ENCODE results near the gene TCP1.
"Not testable (repeated sequence)": the region's sequence is repeated elsewhere in the genome, so short reads cannot be mapped to it uniquely, and the experiment has no call there.

TCP1 gene

DNA sequence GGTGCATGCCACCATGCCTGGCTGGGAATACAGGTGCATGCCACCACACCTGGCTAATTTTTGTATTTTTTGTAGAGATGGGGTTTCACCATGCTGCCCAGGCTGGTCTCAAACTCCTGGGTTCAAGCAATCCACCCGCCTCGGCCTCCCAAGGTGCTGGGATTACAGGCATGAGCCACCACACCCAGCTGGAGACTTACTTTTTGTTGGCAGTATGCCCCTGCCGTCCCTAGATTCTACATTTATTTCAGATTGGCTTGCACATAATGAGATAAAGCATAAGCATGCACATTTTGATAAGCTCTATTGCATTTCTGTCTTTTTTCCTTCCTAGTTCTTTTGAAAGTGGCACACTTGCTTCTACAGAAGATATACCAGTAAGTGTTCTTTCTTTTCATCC lies 27.4 kb upstream of the TCP1 start:
- not testable (repeated sequence) for DNase-seq

DNA sequence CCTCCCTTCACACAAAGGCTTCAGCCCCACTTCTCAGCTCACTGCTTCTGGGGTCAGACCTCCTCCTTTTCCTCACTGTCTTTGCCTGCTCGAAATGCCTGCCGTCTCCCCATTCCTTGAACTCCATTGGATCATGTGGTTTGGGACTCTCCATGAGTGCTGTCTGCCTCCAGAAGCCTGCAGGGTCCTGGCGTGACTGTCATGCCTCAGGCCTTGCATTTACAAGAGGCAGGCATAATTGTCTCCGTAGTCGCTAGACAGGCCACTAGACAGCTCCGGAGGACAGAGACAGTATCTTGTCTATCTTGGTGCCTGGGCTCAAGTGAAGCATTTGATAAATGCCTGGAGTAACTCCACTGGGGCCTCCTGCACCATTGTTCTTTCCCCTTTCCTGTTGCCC lies 26.0 kb upstream of the TCP1 start:
- no peak for DNase-seq

GRCh38 chr6:159813781-159814180 lies 24.4 kb upstream of the TCP1 start:
- DNase-seq = no peak

GRCh38 chr6:159809149-159809548 lies 19.7 kb upstream of the TCP1 start:
- DNase-seq = no peak

DNA sequence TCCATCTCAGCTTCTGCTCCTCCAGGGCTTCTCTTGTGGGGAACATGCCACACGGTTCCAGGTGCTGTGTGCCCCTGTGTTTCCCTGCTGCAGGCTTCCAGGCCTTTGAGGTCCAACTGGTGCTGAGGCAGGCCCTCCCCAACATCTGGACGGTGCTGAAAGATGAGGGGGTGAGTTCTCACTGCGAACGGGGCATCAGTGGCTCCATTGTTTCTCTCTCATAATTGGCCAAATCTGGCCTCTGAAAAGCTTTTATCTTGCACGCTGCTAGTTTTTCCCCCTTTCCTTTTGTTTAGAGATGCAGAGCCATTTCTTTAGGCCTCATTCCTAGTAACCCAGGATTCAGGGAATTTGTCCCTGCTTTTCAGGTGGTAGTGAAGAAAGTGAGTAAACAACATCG lies 19.2 kb upstream of the TCP1 start:
- DNase-seq = no peak

GRCh38 chr6:159807150-159807858 lies 17.9 kb upstream of the TCP1 start:
- DNase-seq = no peak

GRCh38 chr6:159806021-159806458 lies 16.6 kb upstream of the TCP1 start:
- DNase-seq = no peak

DNA sequence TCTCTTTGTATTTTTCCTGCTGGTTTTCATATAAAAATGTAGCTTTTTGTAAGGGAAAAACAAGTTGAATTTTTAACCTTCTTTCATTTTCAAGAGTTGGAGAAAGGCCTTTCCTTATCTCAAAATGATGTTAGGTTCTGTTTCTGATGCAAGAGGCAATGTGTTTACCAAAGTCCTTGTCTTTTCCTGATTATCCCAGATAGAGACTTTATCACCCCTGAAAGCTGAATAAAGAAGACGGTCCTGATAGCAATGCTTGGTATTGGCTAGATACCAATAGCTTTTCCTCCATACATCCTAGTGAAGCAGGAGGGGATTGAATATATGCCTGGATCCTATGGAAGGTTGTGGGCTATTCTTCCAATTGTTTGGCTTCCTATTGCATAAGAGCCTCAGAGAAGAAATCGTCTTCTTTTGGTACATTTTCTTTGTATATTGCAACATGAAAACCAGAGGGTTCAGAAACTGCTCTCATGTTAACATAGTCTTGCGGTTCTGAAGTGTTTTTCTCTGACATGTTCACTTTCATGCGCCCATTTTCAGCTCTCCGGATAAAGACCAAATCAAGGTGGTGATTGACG lies 16.1 kb upstream of the TCP1 start:
- no peak for DNase-seq

- DNase-seq = no peak
These were observed 15.1 kb upstream of the TCP1 start for GRCh38 chr6:159804504-159804903.

DNA sequence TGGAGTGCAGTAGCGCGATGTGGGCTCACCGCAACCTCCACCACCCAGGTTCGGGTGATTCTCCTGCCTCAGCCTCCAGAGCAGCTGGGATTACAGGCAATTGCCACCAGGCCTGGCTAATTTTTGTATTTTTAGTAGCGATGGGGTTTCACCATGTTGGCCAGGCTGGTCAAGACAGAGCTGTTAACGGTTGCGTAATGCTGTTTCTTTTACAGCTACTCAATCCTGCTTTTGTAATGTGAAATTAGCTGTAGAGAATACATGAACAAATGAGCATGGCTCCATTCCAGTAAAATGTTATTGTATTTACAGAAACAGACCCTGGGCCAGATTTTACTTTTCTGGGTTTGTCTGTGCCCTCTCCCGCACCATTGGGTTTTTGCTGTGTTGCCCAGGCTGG lies 12.5 kb upstream of the TCP1 start:
- no peak for DNase-seq

DNA sequence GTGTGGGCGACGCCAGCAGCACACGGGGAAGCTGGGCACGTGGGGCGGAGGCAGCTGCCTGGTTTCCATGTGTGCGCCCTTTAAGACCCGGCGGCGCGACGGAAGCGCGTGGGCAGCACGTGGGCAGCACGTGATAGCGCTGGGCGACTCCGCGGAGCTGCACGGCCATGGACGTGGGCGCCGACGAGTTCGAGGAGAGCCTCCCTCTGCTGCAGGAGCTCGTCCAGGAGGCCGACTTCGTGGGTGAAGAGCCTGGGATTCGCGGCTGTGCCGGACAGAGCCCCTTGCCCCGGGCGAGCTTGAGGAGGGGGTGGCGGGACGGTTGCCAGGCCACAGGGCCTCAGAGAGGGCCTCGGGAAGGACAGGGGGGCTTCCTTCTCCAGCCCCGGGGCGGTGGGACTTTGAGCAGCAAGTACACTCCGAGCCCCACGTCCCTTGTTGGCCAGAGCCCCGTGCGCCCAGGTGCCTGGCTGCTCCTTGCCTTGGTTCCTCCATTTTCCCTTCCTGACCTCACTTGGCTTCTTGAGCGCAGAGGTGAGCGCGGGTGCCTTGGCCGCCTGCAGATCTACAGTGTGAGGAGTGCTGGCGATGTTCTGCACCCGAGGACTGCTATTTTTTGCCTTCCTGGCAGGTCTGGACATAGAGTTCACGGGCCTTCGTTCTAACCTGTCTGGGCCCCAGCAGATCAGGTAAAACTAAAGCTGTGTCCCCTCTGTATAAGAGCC lies 10.9 kb upstream of the TCP1 start, which contains the start of gene PNLDC1:
PNLDC1 (plus strand) TSS at position 136 of the 725 bp plus-strand sequence; CDS start at position 168, 32 bp downstream.
- no peak for DNase-seq

- no peak for DNase-seq
These were observed 8.2 kb upstream of the TCP1 start for GRCh38 chr6:159797554-159797953.

DNA sequence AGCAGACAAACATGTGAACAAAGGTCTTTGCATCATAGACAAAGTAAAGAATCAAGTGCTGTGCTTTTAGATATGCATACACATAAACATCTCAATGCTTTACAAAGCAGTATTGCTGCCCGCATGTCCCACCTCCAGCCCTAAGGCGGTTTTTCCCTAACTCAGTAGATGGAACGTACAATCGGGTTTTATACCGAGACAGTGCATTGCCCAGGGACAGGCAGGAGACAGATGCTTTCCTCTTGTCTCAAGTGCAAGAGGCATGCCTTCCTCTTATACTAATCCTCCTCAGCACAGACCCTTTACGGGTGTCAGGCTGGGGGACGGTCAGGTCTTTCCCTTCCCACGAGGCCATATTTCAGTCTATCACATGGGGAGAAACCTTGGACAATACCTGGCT lies 5.6 kb upstream of the TCP1 start:
- DNase-seq = not testable (repeated sequence)

- DNase-seq = peak; percentile 30
These were observed 1.7 kb upstream of the TCP1 start for GRCh38 chr6:159790956-159791598.

- peak; percentile 95 for DNase-seq
These were observed 950 bp upstream of the TCP1 start, which contains the start of gene MRPL18 for GRCh38 chr6:159790149-159790955. Gene MRPL18 (plus strand): TSS chr6:159790467. CDS start chr6:159790588, 121 bp downstream.

DNA sequence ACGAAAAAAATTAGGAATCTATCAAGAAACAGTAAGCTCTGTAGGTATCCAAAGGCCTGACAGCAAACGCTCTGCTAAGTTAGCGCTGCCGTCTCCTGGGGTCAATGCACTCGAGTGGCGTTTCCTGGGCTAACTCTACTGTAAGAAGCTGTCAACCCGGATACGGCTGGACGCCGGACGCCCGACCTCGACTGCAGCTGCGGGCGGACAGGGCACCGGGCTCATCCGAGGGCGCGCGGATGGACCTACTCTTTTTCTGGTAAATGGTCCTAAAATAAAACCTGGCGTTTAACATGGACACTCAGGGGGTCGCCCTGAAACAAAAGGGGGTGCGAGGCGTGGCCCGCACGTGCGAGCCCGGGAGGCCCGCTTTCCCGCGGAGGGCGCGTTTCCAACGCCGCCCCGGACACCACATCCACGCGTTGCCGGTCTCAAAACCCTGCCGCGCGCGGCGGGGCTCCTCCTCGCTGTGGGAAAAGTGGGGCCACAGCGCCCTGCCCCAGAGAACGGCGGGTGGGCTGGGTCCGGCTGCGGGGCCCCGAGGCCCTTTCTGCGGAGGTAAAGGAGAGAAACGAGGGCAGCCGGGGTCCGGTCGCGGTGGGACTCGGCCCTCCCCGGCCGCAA lies 537 bp downstream of the TCP1 start:
- DNase-seq = peak; percentile 48

GRCh38 chr6:159788276-159788675 lies 1.1 kb downstream of the TCP1 start:
- DNase-seq = no peak

DNA sequence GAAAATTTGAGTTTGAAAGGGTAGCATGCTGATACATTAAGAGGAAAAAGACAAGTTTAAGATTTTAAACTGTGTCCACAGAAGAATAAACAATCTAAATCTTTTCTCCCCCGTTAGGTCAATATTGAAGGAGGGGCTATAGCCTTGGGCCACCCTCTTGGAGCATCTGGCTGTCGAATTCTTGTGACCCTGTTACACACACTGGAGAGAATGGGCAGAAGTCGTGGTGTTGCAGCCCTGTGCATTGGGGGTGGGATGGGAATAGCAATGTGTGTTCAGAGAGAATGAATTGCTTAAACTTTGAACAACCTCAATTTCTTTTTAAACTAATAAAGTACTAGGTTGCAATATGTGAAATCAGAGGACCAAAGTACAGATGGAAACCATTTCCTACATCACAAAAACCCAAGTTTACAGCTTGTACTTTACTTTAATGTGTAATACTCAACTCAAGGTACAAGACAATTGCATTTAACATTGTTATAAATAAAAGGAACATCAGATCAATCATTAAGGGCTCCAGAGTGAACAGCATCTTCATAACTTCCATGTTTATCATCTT lies 10.8 kb downstream of the TCP1 start:
- DNase-seq = no peak

DNA sequence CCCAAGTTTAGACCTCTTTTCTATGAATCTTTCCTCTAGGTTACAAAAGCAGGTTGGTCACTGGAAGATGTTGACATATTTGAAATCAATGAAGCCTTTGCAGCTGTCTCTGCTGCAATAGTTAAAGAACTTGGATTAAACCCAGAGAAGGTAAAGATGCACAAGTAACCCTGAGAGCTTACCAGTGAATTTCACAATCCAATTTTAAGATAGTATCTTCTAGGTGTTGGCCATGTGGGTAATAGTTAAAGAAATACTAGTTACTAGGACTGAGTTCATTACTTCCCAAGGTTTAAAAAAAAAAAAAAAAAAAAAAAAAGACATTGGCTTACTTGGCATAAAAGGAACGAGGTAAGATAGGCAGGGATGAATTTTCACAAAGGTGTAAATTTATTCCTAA lies 11.3 kb downstream of the TCP1 start:
- DNase-seq = no peak

DNA sequence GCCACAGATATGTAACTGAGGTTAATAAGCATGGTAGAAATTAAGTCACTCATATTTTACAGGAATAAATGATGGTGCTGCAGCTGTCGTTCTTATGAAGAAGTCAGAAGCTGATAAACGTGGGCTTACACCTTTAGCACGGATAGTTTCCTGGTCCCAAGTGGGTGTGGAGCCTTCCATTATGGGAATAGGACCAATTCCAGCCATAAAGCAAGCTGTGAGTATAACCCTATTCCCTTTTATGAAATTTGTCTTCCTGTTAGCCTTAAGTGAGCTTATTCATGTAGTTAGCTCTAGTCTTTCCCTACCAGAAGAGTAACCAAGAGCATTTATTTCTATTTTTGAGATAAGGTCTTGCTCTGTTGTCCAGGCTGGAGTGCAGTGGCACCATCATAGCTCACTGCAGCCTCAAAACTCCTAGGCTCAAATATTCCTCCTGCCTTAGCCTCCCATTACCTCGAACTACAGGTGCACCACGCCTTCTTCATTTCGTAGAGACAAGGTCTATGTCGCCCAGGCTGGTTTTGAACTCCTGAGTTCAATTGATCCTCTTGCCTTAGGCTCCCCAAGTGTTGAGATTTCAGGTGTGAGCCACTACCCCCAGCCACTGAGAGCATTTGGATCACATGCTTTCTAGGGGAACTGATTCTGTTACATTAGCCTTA lies 12.0 kb downstream of the TCP1 start:
- no peak for DNase-seq

DNA sequence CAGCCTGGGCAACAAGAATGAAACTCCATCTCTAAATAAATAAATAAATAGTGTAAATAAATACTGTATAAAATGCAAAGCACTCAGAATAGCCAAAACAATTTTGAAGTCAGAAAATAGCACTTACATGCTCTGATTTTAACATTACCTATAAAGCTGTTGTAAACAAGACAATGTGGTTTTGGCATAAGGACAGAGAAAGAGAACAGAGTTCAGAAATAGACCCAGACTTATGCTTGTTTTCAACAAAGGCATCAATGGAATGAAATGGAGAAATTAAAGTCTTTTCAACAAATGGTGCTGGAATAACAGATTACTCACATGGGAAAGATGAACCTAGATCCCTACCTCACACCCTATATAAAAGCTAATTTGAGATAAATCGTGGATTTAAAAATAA lies 17.2 kb downstream of the TCP1 start:
- DNase-seq = no peak
